Stomach smooth muscle (tissue), 2 donors: ENCODE results near the gene NUP50.

Experiments
- H3K27ac ChIP-seq: one replicate; pipeline ENCODE4 v1.7.0; 2013; ENCODE audit warnings: mild to moderate bottlenecking, low read length, inconsistent platforms
- H3K27me3 ChIP-seq, 2 donors: one replicate each; pipeline ENCODE4 v1.7.0; 2013; ENCODE audit warnings: low read length in 2 of 2; ENCODE audit not compliant: insufficient read depth in 2 of 2, control insufficient read depth in 1 of 2
- H3K36me3 ChIP-seq, 2 donors: one replicate each; pipeline ENCODE4 v1.7.0; 2013; ENCODE audit warnings: low read length in 2 of 2; ENCODE audit not compliant: control insufficient read depth in 2 of 2, insufficient read depth in 2 of 2
- H3K4me1 ChIP-seq: one replicate; pipeline ENCODE4 v1.7.0; 2013; ENCODE audit warnings: low read length; ENCODE audit not compliant: control insufficient read depth, insufficient read depth
- H3K4me3 ChIP-seq, 2 donors: one replicate each; pipeline ENCODE4 v1.7.0; 2013; ENCODE audit warnings: low read length in 2 of 2
- H3K9ac ChIP-seq, 2 donors: one replicate each; pipeline ENCODE4 v1.7.0; 2013; ENCODE audit warnings: low read length in 2 of 2, mild to moderate bottlenecking in 1 of 2
- H3K9me3 ChIP-seq, 2 donors: one replicate each; pipeline ENCODE4 v1.7.0; 2013; ENCODE audit warnings: low read length in 2 of 2; ENCODE audit not compliant: control insufficient read depth in 2 of 2
- donor health status: healthy.
- donor health status: Pancreatic carcinoma.

The NUP50 gene

GRCh38 chr22:45217806-45218205 is 54.1 kb downstream of the NUP50 start:
- Histone ChIP-seq H3K4me3 (no peak overlapping the region), H3K27ac (no peak overlapping the region), H3K27me3 (no peaks in the 10 kb centered on the region), H3K4me1 (peaks cover 15% of the 10 kb centered on the region), H3K36me3 (no peaks in the 10 kb centered on the region), H3K9ac (no peak overlapping the region), H3K9me3 (no peaks in the 10 kb centered on the region)

GRCh38 chr22:45218976-45219375 is 55.3 kb downstream of the NUP50 start:
- Histone ChIP-seq H3K27me3 (no peaks in the 10 kb centered on the region), H3K27ac (no peak overlapping the region), H3K4me1 (peaks cover 9% of the 10 kb centered on the region), H3K9me3 (no peaks in the 10 kb centered on the region), H3K4me3 (no peak overlapping the region), H3K9ac (no peak overlapping the region), H3K36me3 (no peaks in the 10 kb centered on the region)

DNA sequence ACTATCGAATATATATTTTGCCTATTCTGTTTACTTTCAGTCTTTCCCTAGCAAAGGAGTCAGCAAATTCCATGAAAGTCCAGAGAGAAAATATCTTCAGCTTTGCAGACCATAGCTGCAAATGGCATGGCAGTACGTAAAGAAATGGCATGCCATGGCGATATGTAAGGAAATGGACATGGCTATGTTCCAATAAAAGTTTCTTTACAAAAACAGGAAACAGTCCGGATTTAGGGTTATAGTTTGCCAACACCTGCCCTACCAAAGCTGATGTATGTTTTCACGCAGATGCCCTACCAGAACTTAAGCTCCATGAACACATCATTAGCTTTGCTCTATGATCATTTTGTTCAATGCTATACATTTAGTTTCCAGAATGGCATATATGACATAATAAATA is 57.5 kb downstream of the NUP50 start:
- H3K9me3 ChIP-seq = no peaks in the 10 kb centered on the region
- no peak overlapping the region for H3K9ac ChIP-seq
- H3K4me3 ChIP-seq = no peak overlapping the region
- H3K36me3 ChIP-seq = no peaks in the 10 kb centered on the region
- H3K27me3 ChIP-seq = no peaks in the 10 kb centered on the region
- H3K4me1 ChIP-seq = peaks cover 11% of the 10 kb centered on the region
- H3K27ac ChIP-seq = no peak overlapping the region

DNA sequence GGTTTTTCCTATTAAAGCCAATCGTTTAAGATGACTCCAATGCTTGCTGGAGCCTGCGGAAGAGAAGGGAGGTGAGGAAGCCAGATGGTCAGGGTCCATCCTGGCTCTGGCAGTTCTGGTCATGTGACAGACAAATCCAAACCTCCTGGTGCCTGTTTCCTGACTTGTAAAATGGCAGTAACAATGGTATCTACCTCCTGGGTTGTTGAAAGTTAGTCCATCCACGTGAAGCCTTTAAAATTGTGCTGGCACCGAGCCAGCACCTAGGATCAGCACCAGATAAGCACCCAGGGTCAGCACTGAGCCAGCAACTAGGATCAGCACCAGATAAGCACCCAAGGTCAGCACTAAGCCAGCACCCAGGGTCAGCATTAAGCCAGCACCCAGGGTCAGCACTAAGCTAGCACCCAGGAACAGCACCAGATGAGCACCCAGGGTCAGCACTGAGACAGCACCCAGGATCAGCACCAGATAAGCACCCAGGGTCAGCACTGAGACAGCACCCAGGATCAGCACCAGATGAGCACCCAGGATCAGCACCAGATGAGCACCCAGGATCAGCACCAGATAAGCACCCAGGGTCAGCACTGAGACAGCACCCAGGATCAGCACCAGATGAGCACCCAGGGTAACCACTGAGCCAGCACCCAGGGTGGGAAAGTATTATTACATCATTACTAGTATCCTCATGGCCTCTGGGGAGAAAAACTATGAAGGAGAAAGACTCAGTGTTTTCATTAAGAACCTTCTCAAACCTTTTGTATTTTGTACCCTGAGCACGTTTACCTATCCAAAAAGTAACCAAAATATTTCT is 59.8 kb downstream of the NUP50 start:
- H3K27me3 ChIP-seq = no peaks in the 10 kb centered on the region
- no peaks in the 10 kb centered on the region for H3K36me3 ChIP-seq
- H3K4me3 ChIP-seq = no peak overlapping the region
- H3K9ac ChIP-seq = no peak overlapping the region
- peaks cover 7% of the 10 kb centered on the region for H3K4me1 ChIP-seq
- no peaks in the 10 kb centered on the region for H3K9me3 ChIP-seq
- H3K27ac ChIP-seq = no peak overlapping the region

GRCh38 chr22:45224331-45224730 is 60.6 kb downstream of the NUP50 start:
- no peaks in the 10 kb centered on the region for H3K36me3 ChIP-seq
- H3K27me3 ChIP-seq = no peaks in the 10 kb centered on the region
- H3K4me3 ChIP-seq = no peak overlapping the region
- H3K9me3 ChIP-seq = no peaks in the 10 kb centered on the region
- H3K27ac ChIP-seq = no peak overlapping the region
- no peak overlapping the region for H3K9ac ChIP-seq
- peaks cover 7% of the 10 kb centered on the region for H3K4me1 ChIP-seq

GRCh38 chr22:45224988-45225731 is 61.4 kb downstream of the NUP50 start:
- no peak overlapping the region for H3K4me3 ChIP-seq
- H3K36me3 ChIP-seq = no peaks in the 10 kb centered on the region
- H3K27me3 ChIP-seq = no peaks in the 10 kb centered on the region
- H3K27ac ChIP-seq = no peak overlapping the region
- peaks cover 7% of the 10 kb centered on the region for H3K4me1 ChIP-seq
- no peak overlapping the region for H3K9ac ChIP-seq
- no peaks in the 10 kb centered on the region for H3K9me3 ChIP-seq

- H3K27ac ChIP-seq = no peak overlapping the region
- no peaks in the 10 kb centered on the region for H3K9me3 ChIP-seq
- no peaks in the 10 kb centered on the region for H3K27me3 ChIP-seq
- H3K4me3 ChIP-seq = no peak overlapping the region
- peaks cover 7% of the 10 kb centered on the region for H3K4me1 ChIP-seq
- no peaks in the 10 kb centered on the region for H3K36me3 ChIP-seq
- no peak overlapping the region for H3K9ac ChIP-seq
These were observed 62.2 kb downstream of the NUP50 start for GRCh38 chr22:45225732-45226502.

DNA sequence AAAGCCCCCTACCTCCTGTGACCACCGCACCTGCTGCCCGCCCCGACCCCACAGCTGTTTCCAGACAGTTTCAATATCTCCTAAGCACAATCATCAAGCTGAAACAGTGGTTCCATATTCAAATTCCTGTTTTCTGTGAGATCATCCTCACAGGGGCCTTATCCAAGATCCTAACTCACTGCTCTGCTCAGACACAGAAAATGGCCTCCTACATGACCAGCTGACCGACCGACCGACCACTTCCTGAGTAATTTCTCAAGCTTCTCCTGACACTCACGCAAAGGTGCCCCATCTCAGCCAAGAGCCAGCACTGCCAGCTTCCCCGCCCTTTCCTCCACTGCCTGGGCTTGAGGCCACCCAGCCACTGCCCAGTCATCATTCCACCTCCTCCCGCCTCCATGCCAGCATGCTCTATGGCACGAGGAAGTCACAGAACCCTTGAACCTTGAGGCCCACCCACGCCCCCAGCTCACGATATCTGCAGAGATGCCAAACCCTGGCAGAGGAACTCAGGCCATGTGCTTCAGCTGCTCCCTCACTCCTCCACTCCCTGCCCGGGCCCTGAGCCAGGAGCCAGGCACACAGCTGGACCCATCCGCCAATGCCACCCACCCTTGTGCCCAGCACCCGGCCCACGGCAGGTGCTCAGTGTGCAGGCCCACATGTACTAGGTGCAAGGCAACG is 62.9 kb downstream of the NUP50 start:
- H3K27ac ChIP-seq = no peak overlapping the region
- H3K4me3 ChIP-seq = no peak overlapping the region
- H3K9me3 ChIP-seq = no peaks in the 10 kb centered on the region
- H3K9ac ChIP-seq = no peak overlapping the region
- peaks cover 7% of the 10 kb centered on the region for H3K4me1 ChIP-seq
- H3K27me3 ChIP-seq = no peaks in the 10 kb centered on the region
- H3K36me3 ChIP-seq = no peaks in the 10 kb centered on the region

DNA sequence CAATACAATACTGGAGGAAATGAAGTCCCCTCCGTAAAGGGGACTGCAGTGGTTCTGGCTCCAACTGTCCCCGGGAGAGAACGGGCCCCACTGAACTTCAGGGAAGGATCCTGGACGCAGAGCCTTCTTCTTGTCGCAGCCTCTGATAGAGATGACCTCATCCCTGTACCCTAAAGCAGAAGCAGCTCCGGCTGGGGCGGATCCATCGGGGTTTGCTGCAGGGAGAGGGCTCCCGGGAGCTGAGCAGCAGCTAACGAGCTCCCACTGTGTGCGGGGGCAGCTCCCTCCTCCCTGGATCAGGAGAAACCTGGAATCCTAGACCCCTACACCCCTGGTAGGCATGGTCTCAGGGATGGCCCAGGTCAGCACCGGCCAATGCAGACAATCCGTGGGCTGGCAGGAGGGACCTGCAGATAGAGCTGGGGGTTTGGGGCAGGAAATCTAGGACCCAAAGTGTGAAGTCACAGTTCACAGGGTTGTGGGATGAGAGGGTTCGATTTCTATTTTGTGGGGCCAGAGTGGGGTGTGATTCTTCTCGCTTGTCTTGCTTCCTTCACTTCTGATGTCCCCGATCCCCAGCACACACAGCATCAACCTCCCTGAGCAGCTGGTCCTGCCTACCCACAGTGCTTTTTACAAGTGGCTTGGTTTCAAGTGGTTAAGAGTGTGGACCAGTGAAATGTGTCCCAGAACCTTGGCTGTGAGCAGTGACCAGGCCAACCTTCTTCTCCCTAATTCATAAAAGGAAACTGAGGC is 64.1 kb downstream of the NUP50 start:
- H3K27ac ChIP-seq = no peak overlapping the region

DNA sequence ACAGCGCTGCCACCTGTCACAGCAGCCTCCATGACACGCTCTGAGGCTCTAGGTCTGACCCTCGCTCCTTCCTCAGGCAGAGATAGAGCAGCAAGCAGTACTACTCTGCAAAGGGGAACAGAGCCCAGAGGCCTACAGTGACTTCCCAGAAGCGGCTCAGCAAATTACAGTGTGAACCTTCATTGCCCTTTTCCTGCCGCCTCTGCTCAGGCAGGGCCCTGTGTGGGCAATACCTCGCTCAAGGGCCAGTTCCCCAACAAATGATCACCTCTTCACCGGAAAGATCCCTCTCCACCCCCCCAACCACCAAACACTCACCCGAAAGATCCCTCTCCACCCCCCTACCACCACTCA is 64.7 kb downstream of the NUP50 start:
- H3K36me3 ChIP-seq = no peaks in the 10 kb centered on the region
- H3K9me3 ChIP-seq = no peaks in the 10 kb centered on the region
- H3K27me3 ChIP-seq = no peaks in the 10 kb centered on the region
- H3K4me3 ChIP-seq = no peak overlapping the region
- no peak overlapping the region for H3K9ac ChIP-seq
- no peak overlapping the region for H3K27ac ChIP-seq
- peaks cover 7% of the 10 kb centered on the region for H3K4me1 ChIP-seq

More for the DNA sequence above, 64.1 kb downstream of the NUP50 start:
- Histone ChIP-seq H3K9me3 (no peaks in the 10 kb centered on the region), H3K27me3 (no peaks in the 10 kb centered on the region), H3K36me3 (no peaks in the 10 kb centered on the region), H3K9ac (no peak overlapping the region), H3K4me1 (peaks cover 7% of the 10 kb centered on the region), H3K4me3 (no peak overlapping the region)
